GM23248 (cell line): ENCODE data around the gene MYO18B. TPM values are rescaled to one million over a fixed set of nuclear protein-coding genes. Genes with fewer than 3 reads are reported as not detected.

Source experiments
- DNase-seq: peaks from one replicate; pipeline ENCODE4 v3.0.0-alpha.2; 2015
- H2AFZ ChIP-seq: fragments of 200-600 bp; sonication (generic); 2 replicates; pipeline ENCODE4 v1.6.1; 2016; ENCODE audit warnings: antibody characterized with exemption
- H3F3A ChIP-seq: fragments of 200-600 bp; sonication (generic); 2 replicates; pipeline ENCODE4 v1.6.1; 2016; ENCODE audit warnings: mild to moderate bottlenecking, antibody characterized with exemption, mixed run types; ENCODE audit not compliant: insufficient read depth
- H3K27ac ChIP-seq: fragments of 200-600 bp; sonication (generic); 2 replicates; pipeline ENCODE4 v1.5.1; 2016; ENCODE audit warnings: mild to moderate bottlenecking
- H3K27me3 ChIP-seq: fragments of 200-600 bp; sonication (generic); replicated peaks from 2 replicates; pipeline ENCODE4 v1.6.1; 2016; ENCODE audit warnings: mild to moderate bottlenecking; ENCODE audit not compliant: insufficient read depth
- H3K36me3 ChIP-seq: fragments of 200-600 bp; sonication (generic); 2 replicates; pipeline ENCODE4 v1.6.1; 2016; ENCODE audit warnings: low read depth, mild to moderate bottlenecking
- H3K4me1 ChIP-seq: fragments of 200-600 bp; sonication (generic); 2 replicates; pipeline ENCODE4 v1.6.1; 2016; ENCODE audit warnings: mild to moderate bottlenecking; ENCODE audit not compliant: insufficient read depth
- H3K4me2 ChIP-seq: fragments of 200-600 bp; sonication (generic); one replicate; pipeline ENCODE4 v1.6.1; 2016; ENCODE audit warnings: mild to moderate bottlenecking; ENCODE audit not compliant: unreplicated experiment
- H3K4me3 ChIP-seq: fragments of 200-600 bp; sonication (generic); 2 replicates; pipeline ENCODE4 v1.5.1; 2016; ENCODE audit warnings: mild to moderate bottlenecking
- H3K79me2 ChIP-seq: fragments of 200-600 bp; sonication (generic); 2 replicates; pipeline ENCODE4 v1.6.1; 2016; ENCODE audit warnings: mild to moderate bottlenecking; ENCODE audit not compliant: insufficient read depth
- H3K9ac ChIP-seq: fragments of 200-600 bp; sonication (generic); 2 replicates; pipeline ENCODE4 v1.6.1; 2016; ENCODE audit warnings: mild to moderate bottlenecking
- H3K9me2 ChIP-seq: fragments of 200-600 bp; sonication (generic); 2 replicates; pipeline ENCODE4 v1.6.1; 2016; ENCODE audit warnings: mixed run types, mild to moderate bottlenecking, moderate library complexity; ENCODE audit not compliant: insufficient read depth
- H3K9me3 ChIP-seq: fragments of 200-600 bp; sonication (generic); one replicate; pipeline ENCODE4 v1.6.1; 2017; ENCODE audit warnings: low read depth
- H4K20me1 ChIP-seq: fragments of 200-600 bp; sonication (generic); 2 replicates; pipeline ENCODE4 v1.6.0; 2016; ENCODE audit not compliant: insufficient read depth
- EZH2 ChIP-seq: fragments of 200-600 bp; sonication (generic); IDR thresholded peaks from 2 replicates; pipeline ENCODE4 v1.6.1; 2018; ENCODE audit warnings: antibody characterized with exemption, mild to moderate bottlenecking; ENCODE audit not compliant: insufficient read depth, poor library complexity, severe bottlenecking
- EZH2phosphoT487 ChIP-seq: fragments of 200-600 bp; sonication (generic); IDR thresholded peaks from 2 replicates; pipeline ENCODE4 v1.6.1; 2018; ENCODE audit warnings: antibody characterized with exemption, moderate library complexity, mild to moderate bottlenecking, low read depth; ENCODE audit not compliant: insufficient read depth
- WGBS, 2 experiments: methylation state at CpG; one replicate each; pipeline ENCODE4 v1.1.6; 2015 to 2017; ENCODE audit warnings: low lambda C conversion rate in 2 of 2, low coverage in 1 of 2; ENCODE audit errors: missing lambda C conversion rate in 2 of 2; 5-methylcytosine and 5-hydroxymethylcytosine counted together
- in situ Hi-C: fragments of 300-500 bp; cut with MboI; formaldehyde crosslinking; loops from 2 replicates; pipeline ENCODE4 v1.15.0; 2020
- polyA plus RNA-seq: library from polyadenylated mRNA; unstranded; fragments of >200 nt; fragmentation: Nextera tagmentation; extraction: Ambion mirVana; gene quantifications from 2 replicates; pipeline ENCODE4 v1.2.1, GENCODE V29; 2016
- total RNA-seq: library from RNA; depleted of rRNA; stranded (reverse); fragments of >200 nt; shearing (Covaris generic); gene quantifications from 2 replicates; pipeline ENCODE4 v1.2.3, GENCODE V29; 2014

The MYO18B gene
- total and polyA plus RNA-seq, 2 experiments from 2014 or later = not detected

DNA sequence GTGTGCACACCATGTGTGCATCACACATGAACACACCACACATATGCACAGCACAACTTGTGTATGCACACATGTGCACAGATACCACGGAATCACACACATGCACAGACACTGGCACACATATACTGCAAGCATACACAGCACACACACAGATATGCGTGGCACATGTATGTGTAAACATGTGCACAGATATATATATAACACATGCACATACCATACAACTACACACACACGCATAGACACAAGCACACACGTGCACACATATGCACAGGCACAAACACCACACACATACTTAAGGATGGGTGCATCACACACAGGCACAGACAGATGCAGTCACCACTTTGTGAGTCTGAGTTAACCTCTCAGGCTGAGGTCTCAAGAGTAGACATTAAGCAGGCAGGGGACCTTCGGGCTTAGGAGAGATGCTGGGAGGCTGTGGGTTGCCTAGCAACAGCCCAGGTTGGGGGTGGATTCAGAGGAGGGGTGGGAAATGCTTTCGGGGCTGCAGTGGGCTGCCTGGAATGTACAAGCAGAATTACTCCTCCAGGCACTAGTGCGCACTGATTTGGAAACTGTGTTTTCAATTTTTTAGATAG lies 82.9 kb downstream of the MYO18B start:
- Histone ChIP-seq H3F3A (no peaks in the 10 kb centered on the region), H3K27ac (no peak overlapping the region), H3K36me3 (no peaks in the 10 kb centered on the region), H3K9me2 (no peaks in the 10 kb centered on the region), H3K9me3 (no peaks in the 10 kb centered on the region), H3K27me3 (no peaks in the 10 kb centered on the region), H3K79me2 (no peaks in the 10 kb centered on the region), H3K4me1 (no peaks in the 10 kb centered on the region), H3K9ac (no peak overlapping the region), H2AFZ (no peak overlapping the region), H3K4me2 (no peak overlapping the region), H3K4me3 (no peak overlapping the region), H4K20me1 (no peaks in the 10 kb centered on the region)
- no peak for DNase-seq
- TF ChIP-seq EZH2phosphoT487 = no peak
- no peak for TF ChIP-seq EZH2
- in situ Hi-C loops = no loop called here
- 5% methylated on average over 7 of the region's 7 CpGs for WGBS, 2 experiments

DNA sequence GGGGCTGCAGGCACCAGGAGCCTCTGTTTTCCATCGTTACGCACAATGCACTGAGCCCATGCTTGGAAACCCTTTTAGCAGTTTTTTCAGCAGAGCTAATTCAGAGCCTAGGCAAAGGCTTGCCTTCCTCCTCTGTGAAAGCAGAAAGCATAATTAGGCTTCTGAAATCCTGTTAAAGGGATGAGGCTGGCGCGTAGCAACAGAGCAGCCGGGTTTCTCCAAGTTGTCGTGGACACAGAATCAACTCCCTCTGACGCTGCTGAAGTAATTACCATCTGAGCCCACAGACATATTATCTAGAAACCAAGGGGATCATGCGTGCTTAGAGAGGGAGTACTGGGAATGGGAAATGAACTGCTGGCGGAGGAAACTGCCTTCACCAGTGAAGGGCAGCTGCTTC lies 85.4 kb downstream of the MYO18B start:
- H3K4me3 ChIP-seq = no peak overlapping the region
- 47 to 57% methylated on average over 9 of the region's 9 CpGs for WGBS, 2 experiments
- no peaks in the 10 kb centered on the region for H3F3A ChIP-seq
- no peaks in the 10 kb centered on the region for H3K9me3 ChIP-seq
- no peak overlapping the region for H3K4me2 ChIP-seq
- no peak for DNase-seq
- no peaks in the 10 kb centered on the region for H3K27me3 ChIP-seq
- in situ Hi-C loops = no loop called here
- TF ChIP-seq EZH2phosphoT487 = no peak
- TF ChIP-seq EZH2 = no peak
- no peaks in the 10 kb centered on the region for H3K4me1 ChIP-seq
- H4K20me1 ChIP-seq = no peaks in the 10 kb centered on the region
- no peaks in the 10 kb centered on the region for H3K9me2 ChIP-seq
- no peaks in the 10 kb centered on the region for H3K36me3 ChIP-seq
- no peak overlapping the region for H3K27ac ChIP-seq
- H3K79me2 ChIP-seq = no peaks in the 10 kb centered on the region
- H3K9ac ChIP-seq = no peak overlapping the region
- H2AFZ ChIP-seq = no peak overlapping the region

DNA sequence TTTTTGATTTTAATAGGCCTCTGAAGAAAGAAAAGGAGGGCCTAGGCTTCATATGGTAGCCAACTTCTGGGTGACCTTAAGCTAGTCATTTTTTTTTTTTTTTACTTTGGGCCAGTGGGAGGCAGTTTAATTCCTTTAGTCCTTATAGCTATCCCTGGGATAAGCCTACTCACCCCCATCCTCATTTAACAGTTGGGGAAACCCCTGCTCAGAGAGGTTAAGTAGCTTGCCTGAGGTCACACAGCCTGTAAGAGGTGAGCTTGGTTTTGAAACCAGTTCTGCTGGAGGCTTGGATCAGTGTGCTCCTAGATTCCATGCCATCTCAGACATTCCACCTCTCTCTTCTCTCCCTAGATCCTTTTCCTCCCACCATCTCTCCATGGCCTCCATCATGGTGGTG lies 86.4 kb downstream of the MYO18B start:
- Histone ChIP-seq H3K9me2 (no peaks in the 10 kb centered on the region), H3K9ac (no peak overlapping the region), H3K4me1 (no peaks in the 10 kb centered on the region), H4K20me1 (no peaks in the 10 kb centered on the region), H2AFZ (no peak overlapping the region), H3K79me2 (no peaks in the 10 kb centered on the region), H3K4me2 (no peak overlapping the region), H3K4me3 (no peak overlapping the region), H3F3A (no peaks in the 10 kb centered on the region), H3K27me3 (no peaks in the 10 kb centered on the region), H3K27ac (no peak overlapping the region), H3K9me3 (no peaks in the 10 kb centered on the region), H3K36me3 (no peaks in the 10 kb centered on the region)
- no peak for TF ChIP-seq EZH2phosphoT487
- no peak for TF ChIP-seq EZH2
- in situ Hi-C loops = no loop called here
- DNase-seq = no peak

DNA sequence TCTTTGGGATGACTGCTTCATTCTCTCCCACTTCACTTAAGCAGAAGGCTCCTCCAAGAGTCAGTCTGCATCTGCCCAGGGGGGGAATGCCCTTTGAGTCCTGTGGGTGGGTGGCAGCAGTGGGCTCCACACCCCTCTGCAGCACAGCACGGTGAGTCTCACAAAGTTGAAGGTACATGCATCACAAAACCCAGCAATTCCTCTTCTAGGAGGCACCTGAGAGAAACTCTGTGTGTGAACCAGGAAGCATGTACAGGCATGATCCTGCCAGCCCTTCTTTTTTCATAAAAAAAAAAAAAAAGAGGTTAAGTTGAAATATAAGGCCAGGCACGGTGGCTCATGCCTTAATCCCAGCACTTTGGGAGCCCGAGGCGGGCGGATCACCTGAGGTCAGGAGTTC lies 87.2 kb downstream of the MYO18B start:
- H3K4me1 ChIP-seq = no peaks in the 10 kb centered on the region
- in situ Hi-C loops = no loop called here
- H3K4me3 ChIP-seq = no peak overlapping the region
- TF ChIP-seq EZH2 (no peak), EZH2phosphoT487 (no peak)
- no peak overlapping the region for H3K9ac ChIP-seq
- no peaks in the 10 kb centered on the region for H3K79me2 ChIP-seq
- no peak overlapping the region for H3K27ac ChIP-seq
- no peaks in the 10 kb centered on the region for H3F3A ChIP-seq
- H3K9me3 ChIP-seq = no peaks in the 10 kb centered on the region
- WGBS, 2 experiments = 71 to 73% methylated on average over 5 of the region's 5 CpGs
- no peaks in the 10 kb centered on the region for H4K20me1 ChIP-seq
- no peaks in the 10 kb centered on the region for H3K9me2 ChIP-seq
- H3K36me3 ChIP-seq = no peaks in the 10 kb centered on the region
- no peak for DNase-seq
- H2AFZ ChIP-seq = no peak overlapping the region
- H3K27me3 ChIP-seq = no peaks in the 10 kb centered on the region
- H3K4me2 ChIP-seq = no peak overlapping the region
